Germinal center (tissue), 1 donor: ENCODE results near the gene COQ9.
A peak's percentile ranks its signal among the peaks of the same experiment; 100 is the strongest.
"Not testable (repeated sequence)": the region's sequence is repeated elsewhere in the genome, so short reads cannot be mapped to it uniquely, and the experiment has no call there.

ENCODE experiments used
- DNase-seq: peaks from one replicate; pipeline ENCODE4 v3.0.0; 2012; ENCODE audit warnings: mixed read lengths, low spot score

Gene COQ9

DNA sequence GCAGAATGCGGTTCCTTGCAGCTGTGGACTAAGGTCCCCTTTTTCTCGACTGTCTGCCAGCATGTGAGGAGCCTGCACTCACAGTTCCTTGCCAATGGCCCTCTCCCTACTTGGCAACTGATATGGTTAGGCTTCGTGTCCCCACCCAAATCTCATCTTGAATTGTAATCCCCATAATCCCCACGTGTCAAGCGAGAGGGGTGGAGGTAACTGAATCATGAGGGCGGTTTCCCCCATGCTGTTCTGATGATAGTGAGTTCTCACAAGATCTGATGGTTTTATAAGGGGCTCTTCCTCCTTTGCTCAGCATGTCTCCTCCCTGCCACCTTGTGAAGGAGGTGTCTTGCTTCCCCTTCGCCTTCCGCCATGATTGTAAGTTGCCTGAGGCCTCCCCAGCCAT is 20.0 kb upstream of the COQ9 start:
- DNase-seq, result no peak

DNA sequence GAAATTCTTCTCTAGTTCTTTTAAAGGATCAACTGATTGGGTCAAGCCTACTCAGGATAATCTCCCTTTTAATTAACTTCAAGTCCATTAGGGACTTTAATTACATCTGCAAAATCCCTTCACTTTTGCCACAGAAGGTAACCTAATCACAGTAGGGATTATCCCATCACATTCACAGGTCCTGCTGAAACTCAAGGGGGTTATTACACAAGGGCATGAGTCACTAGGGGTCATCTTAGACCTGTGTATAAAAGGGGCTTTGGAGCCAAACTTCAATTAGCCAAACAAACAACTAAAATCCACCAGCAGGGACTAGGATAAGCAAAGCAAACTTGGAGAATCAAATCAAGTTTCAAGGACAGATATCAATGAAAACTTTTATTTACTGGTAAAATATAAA is 19.5 kb upstream of the COQ9 start:
- DNase-seq, result no peak

DNA sequence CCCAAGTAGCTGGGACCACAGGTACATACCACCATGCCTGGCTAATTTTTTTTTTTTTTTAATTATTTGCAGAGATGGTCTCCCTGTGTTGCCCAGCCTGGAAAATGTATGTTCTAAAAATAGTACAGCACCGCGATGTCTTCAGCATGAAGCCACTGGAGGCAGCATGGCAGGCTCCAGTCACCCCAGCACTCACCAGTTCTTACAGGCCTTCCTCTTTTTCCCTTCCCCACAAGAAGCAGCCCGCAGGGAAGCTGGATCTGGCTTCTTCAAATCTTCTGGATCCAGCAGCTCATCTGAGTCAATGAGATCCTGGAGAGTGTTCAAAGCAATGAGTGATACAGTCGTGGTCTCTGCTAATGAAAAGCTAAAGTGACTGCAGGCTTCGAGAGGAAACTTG is 16.3 kb upstream of the COQ9 start:
- DNase-seq, result no peak

DNA sequence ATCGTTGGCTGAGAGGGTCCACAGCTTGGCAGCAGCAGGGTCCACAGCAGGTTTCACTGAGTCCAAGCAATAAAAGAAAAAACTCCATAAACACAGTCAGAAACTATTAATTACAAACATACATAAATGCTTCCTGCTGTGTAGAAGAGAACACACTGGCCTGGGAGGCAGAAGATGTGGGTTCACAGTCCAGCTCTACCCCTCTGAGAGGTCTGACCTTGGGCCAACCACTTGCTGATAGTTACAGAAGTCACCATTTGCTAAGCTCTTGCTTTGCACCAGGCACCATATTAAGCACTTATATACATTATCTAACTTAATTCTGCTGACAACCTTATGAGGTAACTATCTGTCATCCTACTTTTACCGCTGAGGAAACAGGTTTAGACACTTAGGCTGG is 14.8 kb upstream of the COQ9 start:
- DNase-seq, result no peak

DNA sequence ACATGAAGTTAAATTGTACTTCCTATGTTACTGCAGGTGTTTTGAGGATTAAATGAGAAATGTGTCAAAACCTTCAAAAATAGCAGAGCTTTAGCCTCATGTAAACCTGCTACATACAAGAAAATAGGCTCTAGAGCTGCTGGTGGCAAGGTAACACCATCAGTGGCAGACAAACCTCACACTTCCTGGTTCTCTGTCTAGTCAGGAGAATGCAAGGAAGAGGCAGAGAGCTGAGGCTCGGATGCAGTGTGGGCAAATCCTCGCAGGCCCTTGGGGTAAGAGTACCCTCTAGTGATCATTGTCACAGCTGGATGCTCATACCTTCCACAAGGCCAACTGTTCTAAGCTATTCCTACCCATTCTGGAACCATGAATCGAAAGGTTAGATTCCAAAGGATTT is 14.3 kb upstream of the COQ9 start:
- no peak for DNase-seq

DNA sequence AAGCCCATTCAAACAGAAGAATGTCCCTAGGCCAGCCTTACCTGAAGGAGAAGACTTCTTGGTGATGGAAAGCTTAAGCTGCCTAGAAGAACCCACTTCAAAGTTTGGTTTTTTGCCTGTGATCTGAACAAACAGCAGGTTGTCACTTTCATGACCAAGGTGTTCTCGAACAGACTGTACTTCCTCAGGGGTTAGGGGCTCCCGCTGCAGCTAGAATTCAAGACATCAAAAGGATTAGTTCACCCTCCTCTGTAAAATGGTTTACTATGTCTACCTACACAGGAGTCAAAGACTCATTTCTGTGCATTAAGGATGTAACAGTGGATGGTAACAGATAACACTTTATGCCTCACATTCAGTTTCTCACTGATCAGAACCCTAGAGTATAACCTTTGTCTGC is 13.3 kb upstream of the COQ9 start:
- no peak for DNase-seq

DNA sequence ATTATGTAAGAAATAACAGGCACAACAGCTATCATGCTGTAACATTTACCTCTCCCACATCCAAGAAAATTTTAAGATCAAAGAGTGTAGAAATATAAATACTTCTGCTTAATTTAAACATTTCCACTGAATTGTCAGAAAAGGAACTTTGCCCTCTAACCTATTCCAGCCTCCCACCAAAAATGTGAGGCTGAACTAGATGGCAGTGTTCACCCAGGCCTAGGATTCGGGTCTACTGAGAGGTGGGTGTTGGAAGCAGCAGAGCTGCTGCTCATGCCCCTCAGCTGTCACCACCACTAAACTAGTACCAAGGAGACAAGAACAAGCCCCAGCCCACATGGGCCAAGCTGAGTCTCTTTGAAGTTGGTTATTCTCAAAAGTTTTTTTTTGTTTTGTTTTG is 11.4 kb upstream of the COQ9 start:
- no peak for DNase-seq

DNA sequence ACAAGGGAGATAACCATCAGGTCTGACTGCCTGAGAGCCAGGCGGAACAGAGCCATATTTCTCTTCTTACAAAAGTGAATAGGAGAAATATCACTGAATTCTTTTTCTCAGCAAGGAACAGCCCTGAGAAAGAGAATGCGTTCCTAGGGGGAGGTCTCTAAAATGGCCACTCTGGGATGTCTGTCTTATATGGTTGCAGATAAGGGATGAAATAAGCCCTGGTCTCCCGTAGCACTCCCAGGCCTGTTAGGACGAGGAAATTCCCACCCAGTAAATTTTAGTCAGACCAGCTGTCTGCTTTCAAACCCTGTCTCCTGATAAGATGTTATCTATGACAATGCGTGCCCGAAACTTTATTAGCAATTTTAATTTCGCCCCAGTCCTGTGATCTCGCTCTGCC is 7.3 kb upstream of the COQ9 start:
- not testable (repeated sequence) for DNase-seq

DNA sequence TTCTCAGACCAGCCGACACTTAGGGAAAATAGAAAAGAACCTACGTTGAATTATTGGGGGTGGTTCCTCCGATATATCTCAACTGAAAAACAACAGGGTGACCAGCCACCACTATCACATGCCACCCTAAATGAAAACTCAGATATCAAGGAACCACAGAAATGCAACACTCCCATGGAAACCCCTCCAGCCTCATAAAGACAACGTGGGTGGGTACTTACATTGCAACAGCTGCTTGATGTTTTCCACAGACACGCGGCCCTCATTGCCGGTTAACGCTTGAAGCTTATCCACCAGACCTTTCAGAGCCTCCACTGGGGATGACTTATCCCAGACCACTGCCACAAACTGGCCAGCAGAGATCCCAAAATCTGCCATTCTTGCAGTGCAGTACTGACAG is 6.7 kb upstream of the COQ9 start:
- DNase-seq, result not testable (repeated sequence)

DNA sequence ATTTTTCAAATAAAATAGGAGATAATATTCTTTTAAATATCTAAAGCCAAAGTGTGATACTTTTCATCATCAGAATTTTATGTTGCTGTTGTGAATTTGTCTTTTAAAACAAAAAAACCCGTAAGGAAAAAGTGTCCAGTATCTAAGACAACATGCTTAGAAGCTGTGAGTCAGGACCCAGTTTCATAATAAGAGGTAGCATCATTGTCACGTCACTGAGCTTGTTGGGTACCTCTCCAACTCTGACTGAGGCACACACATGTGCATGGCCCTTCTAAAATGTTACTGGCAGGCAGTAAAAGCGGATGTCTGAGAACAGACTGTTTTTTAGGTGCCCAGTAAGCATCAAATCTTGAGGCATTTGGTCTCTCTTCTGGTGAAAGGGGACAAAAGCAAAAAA is 2.6 kb upstream of the COQ9 start:
- DNase-seq, result no peak

DNA sequence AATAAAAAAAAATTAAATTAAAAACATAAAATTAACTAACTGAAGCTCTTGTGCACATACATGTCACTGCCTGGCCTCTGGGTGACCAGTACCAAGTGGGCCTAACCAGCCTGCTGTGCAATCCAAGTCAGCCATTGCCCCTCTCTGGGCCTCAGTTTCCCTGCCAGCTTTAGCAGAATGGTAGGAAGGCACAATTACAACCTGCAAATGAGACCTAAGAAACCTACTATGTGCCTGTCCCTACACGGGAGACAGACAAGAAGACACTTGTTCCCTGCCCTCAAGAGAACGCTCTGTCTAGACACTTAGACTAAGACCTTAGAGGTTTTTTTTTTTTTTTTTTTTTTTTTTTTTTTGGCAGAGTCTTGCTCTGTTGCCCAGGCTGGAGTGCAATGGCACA is 1.8 kb upstream of the COQ9 start:
- DNase-seq, result no peak

DNA sequence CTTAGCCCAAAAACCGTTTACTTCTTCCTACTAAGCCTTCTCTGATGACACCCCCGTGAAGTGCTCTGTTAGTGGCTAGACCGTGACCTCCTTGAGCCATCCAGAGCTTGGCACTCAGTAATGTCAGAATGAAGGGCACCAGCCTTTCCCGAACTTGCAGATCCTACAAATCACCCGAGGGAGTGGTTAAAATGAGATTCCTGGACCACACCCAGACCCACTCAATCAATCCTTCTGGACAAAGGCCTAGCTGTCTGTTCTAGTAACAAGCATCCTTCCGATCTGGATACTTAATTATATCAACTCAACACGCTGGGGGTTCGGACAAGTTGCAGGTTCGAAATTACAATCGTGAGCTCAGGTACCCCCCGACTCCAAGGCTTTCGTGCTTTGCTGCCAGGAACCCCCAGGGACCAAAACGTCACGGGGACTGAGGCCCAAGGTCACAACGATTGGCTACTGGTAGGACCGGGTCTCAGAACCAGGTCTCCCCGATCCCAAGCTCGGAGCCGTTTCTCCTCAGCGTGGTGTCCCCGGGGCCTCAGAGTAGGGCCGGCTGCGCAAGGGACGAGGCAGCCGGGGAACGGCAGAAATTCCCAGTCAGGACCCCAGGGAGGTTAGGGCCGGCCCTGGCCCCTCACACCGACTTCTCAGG is 621 bp upstream of the COQ9 start:
- DNase-seq, result peak; percentile 67

DNA sequence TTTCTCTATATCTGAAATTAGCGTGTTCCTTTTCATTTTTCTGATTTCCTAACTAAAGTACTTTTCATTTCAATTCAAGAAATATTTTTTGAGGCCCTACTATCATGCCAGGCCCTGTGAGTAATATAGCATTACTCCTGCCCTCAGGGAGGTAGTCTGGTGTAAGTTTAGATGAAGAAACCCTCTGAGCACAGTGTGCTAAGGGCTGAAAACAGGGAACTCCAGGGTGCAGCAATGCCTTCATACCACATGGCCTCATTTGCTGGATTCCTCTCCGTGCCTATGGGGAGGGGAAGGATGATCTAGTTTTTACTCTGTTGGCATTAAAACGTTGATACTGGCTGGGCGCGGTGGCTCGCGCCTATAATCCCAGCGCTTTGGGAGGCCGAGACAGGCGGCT is 4.7 kb downstream of the COQ9 start:
- DNase-seq, result no peak

DNA sequence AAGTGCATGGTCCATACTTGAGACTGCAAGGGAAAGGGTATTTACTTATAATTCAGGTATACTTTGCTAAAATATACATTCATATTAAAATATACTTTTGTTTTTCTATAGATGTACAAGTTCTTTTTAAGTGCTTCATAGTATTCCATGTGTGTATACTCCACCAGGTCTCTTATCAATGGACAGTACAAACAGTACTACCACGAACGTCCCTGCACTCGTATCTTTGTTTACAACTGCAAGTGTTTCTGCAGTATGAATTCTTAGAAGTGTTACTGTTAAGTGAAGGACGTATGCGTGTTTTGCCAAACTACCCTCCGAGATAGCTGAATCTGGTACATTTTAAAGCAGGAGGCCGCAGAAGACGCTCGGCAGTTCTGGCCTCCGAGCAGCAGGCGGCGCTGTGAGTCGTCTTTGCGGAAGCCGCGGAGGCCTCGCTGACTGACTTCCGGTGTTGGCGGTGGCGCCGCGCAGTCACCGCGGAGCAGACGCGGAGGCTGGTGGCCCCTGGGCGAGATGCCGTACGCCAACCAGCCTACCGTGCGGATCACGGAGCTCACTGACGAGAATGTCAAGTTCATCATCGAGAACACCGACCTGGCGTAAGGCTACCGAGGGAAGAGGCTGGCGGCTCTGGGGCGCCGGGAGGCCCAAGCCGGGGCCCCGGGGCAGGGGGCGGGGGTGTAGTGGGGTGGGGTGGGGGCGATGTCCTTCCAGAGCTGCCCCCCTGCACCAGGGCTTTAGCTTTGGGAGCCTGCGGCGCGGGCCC is 15.1 kb downstream of the COQ9 start, which contains the start of gene POLR2C:
Gene POLR2C, plus strand, starts transcription at position 471 of the 769 bp plus-strand sequence. Its CDS starts 46 bp downstream, at position 517.
- DNase-seq, result peak; percentile 89

DNA sequence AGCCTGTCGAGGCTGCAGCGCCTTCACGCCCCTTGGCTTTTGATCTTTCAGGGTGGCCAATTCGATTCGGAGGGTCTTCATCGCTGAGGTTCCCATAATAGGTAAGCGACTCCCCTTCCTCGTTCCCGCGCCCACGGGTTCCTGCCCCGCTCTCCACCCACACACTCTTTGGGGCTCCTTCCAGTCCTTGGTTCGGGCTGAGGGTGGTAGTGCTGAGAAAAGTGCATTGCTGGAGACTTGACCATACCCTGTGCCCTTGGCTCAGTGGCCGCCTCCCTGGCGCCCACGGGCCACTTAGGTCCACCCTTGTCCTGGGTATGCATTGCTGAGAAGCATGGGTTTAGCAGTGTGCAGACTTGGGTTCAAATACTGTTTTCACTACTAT is 15.7 kb downstream of the COQ9 start:
- DNase-seq, result no peak

DNA sequence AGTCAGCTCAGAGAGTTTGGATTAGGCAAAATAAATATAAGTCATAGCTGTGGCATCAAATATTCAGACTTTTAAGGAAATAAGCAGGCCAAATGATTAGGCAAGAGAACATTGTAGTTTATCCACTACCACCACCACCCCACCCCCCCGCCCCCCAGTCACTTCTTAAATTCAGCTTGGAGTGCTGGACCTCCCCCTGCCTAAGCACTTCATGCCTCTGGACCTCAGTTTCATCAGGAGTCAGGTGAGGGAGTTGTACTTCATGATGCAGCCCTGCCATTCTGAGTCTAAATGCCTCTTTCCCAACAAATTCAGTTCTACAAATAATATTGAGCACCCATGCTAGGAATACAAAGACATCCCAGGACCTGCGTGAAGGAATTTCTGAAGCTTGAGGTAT is 17.2 kb downstream of the COQ9 start:
- DNase-seq, result no peak

DNA sequence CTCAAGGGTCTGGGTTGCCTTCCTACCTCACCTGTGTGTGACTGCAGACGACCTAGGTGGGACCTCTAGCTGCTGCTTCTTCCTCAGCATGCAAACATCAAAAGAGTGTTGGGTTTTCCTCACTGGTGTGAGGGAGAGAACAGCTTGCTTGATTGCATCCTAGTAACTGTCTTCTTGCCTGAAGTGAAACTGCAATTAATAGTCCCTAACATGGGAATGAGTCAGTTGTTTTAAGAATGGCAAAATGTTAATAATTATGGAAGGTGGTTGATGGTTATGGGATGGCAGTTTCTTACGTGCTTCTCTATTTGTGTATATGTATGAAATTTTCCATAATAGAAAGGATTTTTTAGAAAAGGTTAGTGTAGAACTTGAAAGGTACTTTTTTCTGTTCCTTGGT is 21.1 kb downstream of the COQ9 start:
- no peak for DNase-seq

DNA sequence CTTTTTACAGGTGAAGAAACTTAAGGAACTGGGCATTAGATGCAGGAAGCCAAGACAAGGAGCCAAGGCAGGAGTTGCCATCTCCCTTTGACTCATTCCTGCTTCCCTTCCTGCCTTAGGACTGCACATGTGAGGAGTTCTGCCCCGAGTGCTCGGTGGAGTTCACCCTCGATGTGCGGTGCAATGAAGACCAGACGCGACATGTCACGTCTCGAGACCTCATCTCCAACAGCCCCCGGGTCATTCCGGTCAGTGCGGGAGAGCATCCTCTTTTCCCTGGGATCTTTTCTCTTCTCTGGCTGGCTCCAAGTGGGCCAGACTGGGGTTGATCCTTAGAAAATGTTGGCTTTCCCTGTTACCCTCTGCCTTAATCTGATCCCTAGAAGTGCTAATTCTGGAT is 21.8 kb downstream of the COQ9 start:
- no peak for DNase-seq

DNA sequence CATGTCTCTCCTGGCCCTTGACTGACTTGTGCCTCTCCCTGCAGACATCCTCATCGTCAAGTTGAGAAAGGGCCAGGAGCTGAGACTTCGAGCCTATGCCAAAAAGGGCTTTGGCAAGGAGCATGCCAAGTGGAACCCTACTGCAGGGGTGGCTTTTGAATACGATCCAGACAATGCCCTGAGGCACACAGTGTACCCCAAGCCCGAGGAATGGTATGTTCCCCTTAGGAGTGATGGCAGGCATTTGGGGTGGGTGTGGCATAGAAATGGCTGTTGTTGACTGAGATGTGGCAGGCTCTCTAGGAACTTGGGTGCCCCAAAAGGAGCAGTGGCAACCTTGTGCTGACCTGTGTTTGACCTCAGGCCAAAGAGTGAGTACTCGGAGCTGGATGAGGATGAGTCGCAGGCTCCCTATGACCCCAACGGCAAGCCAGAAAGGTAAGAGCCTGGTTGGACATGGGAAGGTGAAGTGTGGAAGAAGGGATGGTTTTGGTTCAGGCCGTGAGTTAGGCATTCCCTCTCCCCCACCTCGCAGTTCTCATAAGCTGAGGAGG is 22.7 kb downstream of the COQ9 start:
- no peak for DNase-seq

DNA sequence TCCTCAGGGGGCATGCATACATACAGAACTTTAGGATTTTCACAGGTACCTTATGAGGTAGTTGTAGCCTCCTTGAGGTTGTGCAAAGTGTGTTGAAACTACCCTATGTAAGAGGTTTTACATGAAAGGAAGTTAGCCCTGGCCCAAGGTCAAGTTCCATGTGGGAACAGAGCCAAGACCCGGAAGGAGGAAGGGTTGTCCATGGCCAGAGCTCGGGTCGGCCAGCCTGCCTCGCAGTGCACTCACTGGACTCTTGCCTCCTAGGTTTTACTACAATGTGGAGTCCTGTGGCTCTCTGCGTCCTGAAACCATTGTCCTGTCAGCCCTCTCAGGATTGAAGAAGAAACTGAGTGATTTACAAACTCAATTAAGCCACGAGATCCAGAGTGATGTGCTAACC is 23.4 kb downstream of the COQ9 start:
- DNase-seq, result no peak

DNA sequence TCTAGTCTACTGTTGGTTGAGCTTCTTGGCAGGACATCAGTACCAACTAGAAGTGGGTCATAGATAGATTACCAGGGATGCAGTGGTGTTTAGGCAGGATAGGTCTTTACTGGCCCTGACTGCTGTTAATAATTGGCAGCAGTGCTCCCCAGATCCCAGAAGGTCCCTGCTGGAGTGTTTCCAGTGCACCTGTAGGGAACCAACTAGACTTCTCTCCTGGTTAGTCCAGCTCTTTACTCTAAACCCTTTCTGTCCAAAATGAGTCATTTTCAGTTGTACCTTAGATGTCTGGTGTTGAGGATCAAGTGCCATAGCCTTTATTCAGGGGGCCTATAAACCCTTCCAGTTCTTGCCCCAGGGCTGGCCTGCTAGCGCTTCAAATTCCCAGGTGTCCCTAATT is 23.9 kb downstream of the COQ9 start:
- DNase-seq, result no peak

DNA sequence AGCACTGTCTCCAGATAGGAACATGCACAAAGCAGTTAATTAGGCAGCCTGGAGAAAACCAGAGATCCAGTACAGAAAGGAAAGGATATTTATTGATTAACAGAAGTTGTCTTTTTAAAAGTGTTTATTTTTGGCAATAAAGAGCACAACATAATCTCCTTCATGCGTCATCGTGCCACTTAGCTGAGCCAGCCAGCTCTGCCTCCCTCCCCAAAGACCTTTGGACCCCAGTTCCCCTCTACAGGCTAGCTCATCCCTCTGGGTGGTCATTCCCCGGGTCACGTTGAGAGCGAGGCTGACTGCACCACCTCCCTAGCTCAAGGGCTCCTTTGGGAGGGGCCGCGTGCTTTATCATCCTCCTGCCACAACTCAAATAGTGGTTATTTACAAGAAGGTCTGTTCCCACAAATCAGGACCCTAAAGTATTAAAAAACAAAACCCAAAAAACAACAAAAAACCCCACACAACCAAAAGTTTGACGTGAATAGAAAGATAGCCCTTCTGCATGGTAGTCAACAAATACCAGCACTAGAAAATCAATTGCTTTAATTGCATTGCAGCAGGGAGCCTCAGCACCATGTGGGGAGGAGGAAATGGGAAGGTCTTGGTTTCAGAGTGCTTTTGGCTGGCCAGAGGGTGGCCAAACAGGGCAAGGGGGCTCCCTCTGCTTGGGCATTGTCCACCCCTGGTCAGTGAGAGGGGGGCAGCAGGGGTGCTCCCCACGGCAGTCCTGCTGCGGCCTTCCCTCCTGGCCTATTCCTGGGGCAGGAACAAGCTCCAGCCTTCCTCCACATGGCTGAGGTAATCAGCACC is 24.8 kb downstream of the COQ9 start:
- DNase-seq, result no peak

DNA sequence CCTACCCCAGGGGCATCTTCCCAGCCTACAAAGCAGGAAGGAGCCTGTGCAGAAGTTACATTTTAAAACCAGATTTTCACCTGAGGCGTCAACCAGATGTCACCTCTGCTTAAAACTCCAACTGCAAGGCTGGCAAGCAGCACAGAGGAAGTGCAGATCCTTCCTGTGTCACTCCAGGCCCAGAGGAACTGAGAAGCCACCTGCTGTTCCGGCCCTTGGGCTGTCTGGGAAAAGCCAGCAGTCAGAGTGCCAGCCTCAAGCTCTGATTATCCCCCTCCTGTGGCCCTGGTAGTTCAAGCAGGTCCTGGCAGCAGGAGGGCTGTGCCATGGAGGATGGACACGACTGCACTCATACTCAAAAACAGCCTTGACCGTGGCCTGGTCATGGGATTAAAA is 25.4 kb downstream of the COQ9 start:
- no peak for DNase-seq
